ENCODE results near the gene ARHGAP44.

DNA sequence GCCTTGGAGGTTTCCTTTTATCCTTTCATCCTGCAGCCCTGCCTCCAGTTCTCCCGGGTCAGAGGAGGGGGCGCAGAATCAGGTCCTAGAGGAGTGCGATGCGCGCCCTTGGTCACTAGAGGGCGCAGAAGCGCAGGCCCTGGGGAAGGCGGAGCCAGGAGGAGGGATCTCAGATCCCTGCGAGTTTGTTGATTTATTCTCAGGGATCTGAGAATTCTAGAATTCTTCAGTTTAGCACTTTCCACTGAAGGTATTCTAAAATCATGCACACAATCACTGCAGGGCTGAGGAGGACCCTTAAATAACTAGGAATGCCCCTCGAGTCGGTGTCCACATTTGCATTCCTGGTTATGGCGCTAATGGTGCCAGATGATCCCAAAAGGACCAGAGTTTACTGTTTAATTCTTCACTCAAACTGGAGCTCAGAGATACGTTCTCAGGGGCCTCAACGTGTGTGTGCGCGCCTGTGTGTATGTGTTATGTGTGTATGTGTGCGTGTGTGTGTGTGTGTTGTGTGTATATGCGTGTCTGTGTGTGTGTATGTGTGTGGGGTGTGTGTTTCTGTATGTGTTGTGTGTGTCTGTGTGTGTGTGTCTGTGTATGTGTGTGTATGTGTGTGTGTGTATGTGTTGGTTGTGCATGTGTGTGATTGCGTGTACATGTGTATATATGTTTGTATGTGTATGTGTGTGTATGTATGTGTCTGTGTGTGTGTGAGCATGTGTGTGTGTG, 235.4 kb downstream of the ARHGAP44 start:
- TF ChIP-seq HIVEP1 (CRISPR knock-in tag; IDR thresholded peaks at IDR 0.05) (no peak), REST (IDR thresholded peaks at IDR 0.05; ENCODE audit: borderline replicate concordance) (no peak), REST (CRISPR knock-in tag; IDR thresholded peaks at IDR 0.05; ENCODE audit: low read depth) (no peak), USF1 (CRISPR knock-in tag; IDR thresholded peaks at IDR 0.05) (no peak), ZFP30 (CRISPR knock-in tag; IDR thresholded peaks at IDR 0.05; ENCODE audit: borderline replicate concordance) (no peak), CTCF (IDR thresholded peaks at IDR 0.05 in 2 of 3, conservative IDR thresholded peaks at IDR 0.05 in 1 of 3; ENCODE audit: insufficient read depth in 2 of 3, low read depth in 1 of 3, low read length in 3 of 3) (peak; percentile 81 to 94 (median 87))

All from K562 (cell line).